MM.1S (cell line): ENCODE measurements around the gene C8B.

Experiments used
- CTCF ChIP-seq: fragments of 300-600 bp; sonication (generic); IDR thresholded peaks from 2 replicates; pipeline ENCODE4 v1.5.1; 2016; ENCODE audit warnings: antibody characterized with exemption, low read length, mixed read lengths
- EZH2 ChIP-seq: fragments of 300-600 bp; sonication (generic); optimal IDR thresholded peaks from 2 replicates; pipeline ENCODE3; 2017; ENCODE audit warnings: low read depth, mild to moderate bottlenecking, antibody characterized with exemption, low read length, mixed read lengths
- EZH2phosphoT487 ChIP-seq: fragments of 300-600 bp; sonication (generic); IDR thresholded peaks from 2 replicates; pipeline ENCODE4 v1.6.1; 2018; ENCODE audit warnings: antibody characterized with exemption, low read length

DNA sequence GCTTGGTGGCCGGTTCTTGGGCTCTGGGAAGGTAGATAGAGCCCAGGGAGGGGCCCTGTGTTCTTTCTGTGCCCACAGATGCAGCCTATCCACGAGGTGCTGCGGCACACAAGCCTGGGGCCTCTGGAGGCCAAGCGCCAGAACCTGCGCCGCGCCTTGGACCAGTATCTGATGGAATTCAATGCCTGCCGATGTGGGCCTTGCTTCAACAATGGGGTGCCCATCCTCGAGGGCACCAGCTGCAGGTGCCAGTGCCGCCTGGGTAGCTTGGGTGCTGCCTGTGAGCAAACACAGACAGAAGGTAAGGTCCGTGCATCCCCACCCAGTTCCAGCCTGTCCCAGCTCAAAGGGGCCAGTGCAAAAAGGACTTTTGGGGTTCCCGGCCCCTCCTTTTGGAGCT, 53.5 kb downstream of the C8B start:
- no peak for TF ChIP-seq CTCF
- no peak for TF ChIP-seq EZH2
- TF ChIP-seq EZH2phosphoT487: no peak
